HepG2 (cell line): Measurements from ENCODE around the gene ZBTB18. TPM values are rescaled to one million over a fixed set of nuclear protein-coding genes. Genes with fewer than 3 reads are reported as not detected.

Experiments used
- CENPX ChIP-seq: sonication (generic); formaldehyde crosslinking; IDR thresholded peaks from 2 replicates; pipeline ENCODE4 v1.9.0; 2021; ENCODE audit warnings: mild to moderate bottlenecking, missing genetic modification reagents, moderate library complexity
- CHCHD3 ChIP-seq: sonication (generic); formaldehyde crosslinking; IDR thresholded peaks from 2 replicates; pipeline ENCODE4 v1.8.0; 2022; ENCODE audit warnings: mild to moderate bottlenecking, missing genetic modification reagents, moderate library complexity
- GMEB2 ChIP-seq: IDR thresholded peaks from 2 replicates; pipeline ENCODE4 v1.6.1; 2016; ENCODE audit warnings: missing biosample characterization, missing genetic modification reagents, low read depth
- HDAC6 ChIP-seq: fragments of 200-600 bp; sonication (generic); IDR thresholded peaks from 2 replicates; pipeline ENCODE4 v1.7.0; 2017; ENCODE audit warnings: mild to moderate bottlenecking, antibody characterized with exemption, low read length, low read depth
- JUNB ChIP-seq: sonication (generic); formaldehyde crosslinking; IDR thresholded peaks from 2 replicates; pipeline ENCODE4 v1.8.0; 2022; ENCODE audit warnings: missing genetic modification reagents, mild to moderate bottlenecking, borderline replicate concordance
- MBNL3 ChIP-seq: fragments of 250-450 bp; sonication (Bioruptor Pico); conservative IDR thresholded peaks from 2 replicates; pipeline ENCODE4 v1.8.0; 2022; ENCODE audit warnings: mild to moderate bottlenecking, inconsistent platforms
- MIER2 ChIP-seq: IDR thresholded peaks from 2 replicates; pipeline ENCODE4 v1.6.1; 2016; ENCODE audit warnings: missing biosample characterization, missing genetic modification reagents
- NFE2L2 ChIP-seq: fragments of 150-350 bp; IDR thresholded peaks from 2 replicates; pipeline ENCODE4 v1.6.1; 2014; ENCODE audit warnings: low read length
- NR2F6 ChIP-seq, 2 experiments: IDR thresholded peaks; 2 replicates each; pipeline ENCODE4 v1.6.1; 2016; ENCODE audit warnings: antibody characterized with exemption in 1 of 2, mild to moderate bottlenecking in 1 of 2
- PPARG ChIP-seq: conservative IDR thresholded peaks from 2 replicates; pipeline ENCODE4 v1.6.1; 2016; ENCODE audit warnings: missing biosample characterization, missing genetic modification reagents
- RFXAP ChIP-seq: sonication (generic); formaldehyde crosslinking; IDR thresholded peaks from 2 replicates; pipeline ENCODE4 v1.4.0; 2020; ENCODE audit warnings: missing genetic modification reagents, borderline replicate concordance
- SP140L ChIP-seq: sonication (generic); formaldehyde crosslinking; IDR thresholded peaks from 2 replicates; pipeline ENCODE4 v1.4.0; 2020; ENCODE audit warnings: missing genetic modification reagents, borderline replicate concordance
- TAF1 ChIP-seq: sonication (generic); formaldehyde crosslinking; IDR thresholded peaks from 2 replicates; pipeline ENCODE4 v1.4.0; 2020; ENCODE audit warnings: missing genetic modification reagents
- TRIM24 ChIP-seq: sonication (generic); formaldehyde crosslinking; IDR thresholded peaks from 2 replicates; pipeline ENCODE4 v1.8.0; 2022; ENCODE audit warnings: mild to moderate bottlenecking, missing genetic modification reagents
- USF2 ChIP-seq, 2 experiments: sonication (generic) in 1 of 2; formaldehyde crosslinking in 1 of 2; IDR thresholded peaks; 2 replicates each; pipeline versions ENCODE4 v1.5.1 to v1.6.1; 2011 to 2020; ENCODE audit warnings: borderline replicate concordance in 1 of 2, low read depth in 1 of 2, low read length in 1 of 2, mild to moderate bottlenecking in 1 of 2, missing genetic modification reagents in 1 of 2, moderate library complexity in 1 of 2
- ZC3H4 ChIP-seq: sonication (generic); formaldehyde crosslinking; IDR thresholded peaks from 2 replicates; pipeline ENCODE4 v1.4.0; 2020; ENCODE audit warnings: missing genetic modification reagents, borderline replicate concordance
- ZEB1 ChIP-seq: IDR thresholded peaks from 2 replicates; pipeline ENCODE4 v1.6.1; 2012; ENCODE audit warnings: mild to moderate bottlenecking, low read depth, inconsistent platforms; ENCODE audit not compliant: insufficient replicate concordance
- ZMYM4 ChIP-seq: sonication (generic); formaldehyde crosslinking; IDR thresholded peaks from 2 replicates; pipeline ENCODE4 v1.8.1; 2023; ENCODE audit warnings: mild to moderate bottlenecking, missing genetic modification reagents
- ZNF335 ChIP-seq: sonication (generic); formaldehyde crosslinking; IDR thresholded peaks from 2 replicates; pipeline ENCODE4 v1.4.0; 2020; ENCODE audit warnings: missing genetic modification reagents
- ZNF605 ChIP-seq: sonication (generic); formaldehyde crosslinking; IDR thresholded peaks from 2 replicates; pipeline ENCODE4 v1.8.0; 2022; ENCODE audit warnings: mild to moderate bottlenecking, missing genetic modification reagents
- ZNF672 ChIP-seq: sonication (generic); formaldehyde crosslinking; IDR thresholded peaks from 2 replicates; pipeline ENCODE4 v1.8.1; 2022; ENCODE audit warnings: missing genetic modification reagents
- ZNF775 ChIP-seq: sonication (generic); formaldehyde crosslinking; IDR thresholded peaks from 2 replicates; pipeline ENCODE4 v1.4.0; 2020; ENCODE audit warnings: missing genetic modification reagents, mild to moderate bottlenecking, moderate library complexity, borderline replicate concordance
- ZNF776 ChIP-seq: sonication (generic); formaldehyde crosslinking; IDR thresholded peaks from 2 replicates; pipeline ENCODE4 v1.4.0; 2020; ENCODE audit warnings: mild to moderate bottlenecking, missing genetic modification reagents
- polyA plus RNA-seq, 8 experiments: library from polyadenylated mRNA; depleted of rRNA in 3 of 8; stranded (reverse) in 7 of 8; unstranded in 1 of 8; fragments of >200 nt; fragmentation: Illumina TruSeq in 4 of 8; extraction: Trizol in 4 of 8; gene quantifications; 2 replicates each; pipeline versions ENCODE4 v1.2.1 to v1.2.3, GENCODE V29; 2011 to 2016; ENCODE audit warnings: low read depth in 4 of 8, missing spikeins in 1 of 8, mixed read lengths in 1 of 8; ENCODE audit not compliant: insufficient read depth in 1 of 8
- total RNA-seq, 5 experiments: library from RNA; depleted of rRNA; stranded (reverse); fragments of >200 nt; fragmentation: Illumina TruSeq; extraction: Trizol; gene quantifications; 2 replicates each; pipeline ENCODE4 v1.2.3, GENCODE V29; 2016; ENCODE audit warnings: low read depth in 1 of 5
- TF ChIP-seq, protein P1 (sequence below): fragments of 450-650 bp; IDR thresholded peaks from 2 replicates; pipeline ENCODE4 v1.6.1; 2017; ENCODE audit warnings: mild to moderate bottlenecking

The ZBTB18 gene
- total and polyA plus RNA-seq, 2 of the 13 experiments (the other 11 are each of a cell fraction or from before 2014, with no cell fraction given) = 3.1 to 4.3 TPM

DNA sequence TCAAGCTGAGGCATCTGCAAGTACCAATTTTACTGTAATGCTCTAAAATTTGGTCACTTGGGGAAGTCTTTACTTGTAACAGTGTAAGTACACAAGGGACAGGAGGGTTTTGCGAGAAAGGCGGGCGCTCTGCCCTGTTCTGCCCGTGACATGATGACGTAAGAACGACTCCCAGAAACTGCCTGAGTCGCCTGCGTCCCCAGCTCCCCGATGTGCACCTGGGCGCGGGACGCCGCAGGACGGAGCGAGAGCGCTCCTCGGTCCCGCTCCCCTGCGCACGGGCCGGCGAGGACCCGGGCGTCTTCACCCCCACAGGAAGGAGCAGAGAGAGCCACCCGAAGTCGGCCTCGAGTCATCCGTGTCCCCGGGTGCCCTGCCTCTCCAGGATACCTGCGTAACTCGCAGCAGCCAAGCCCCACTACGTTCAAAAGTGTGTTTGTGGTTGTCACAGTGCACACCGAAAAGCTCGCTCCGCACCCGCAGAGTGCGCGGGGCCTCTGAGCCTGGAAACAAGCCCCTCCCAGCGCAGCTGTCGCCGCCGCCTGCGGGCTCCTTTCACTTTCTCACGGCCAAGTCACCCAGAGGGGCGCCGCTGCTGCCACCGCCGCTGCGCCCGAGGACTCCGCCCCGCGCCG, 3.3 kb upstream of the ZBTB18 start (continued):
- no peak for TF ChIP-seq GMEB2 (CRISPR knock-in tag)
- TF ChIP-seq PPARG (CRISPR knock-in tag) = no peak
- TF ChIP-seq ZNF775 (CRISPR knock-in tag) = no peak
- TF ChIP-seq MIER2 (CRISPR knock-in tag) = no peak
- no peak for TF ChIP-seq ZEB1
- TF ChIP-seq NR2F6 (IDR thresholded peaks at IDR 0.05) = no peak
- TF ChIP-seq NR2F6 (CRISPR knock-in tag; IDR thresholded peaks at IDR 0.05) = no peak
- no peak for TF ChIP-seq CHCHD3 (CRISPR knock-in tag)
- TF ChIP-seq, protein P1, sequence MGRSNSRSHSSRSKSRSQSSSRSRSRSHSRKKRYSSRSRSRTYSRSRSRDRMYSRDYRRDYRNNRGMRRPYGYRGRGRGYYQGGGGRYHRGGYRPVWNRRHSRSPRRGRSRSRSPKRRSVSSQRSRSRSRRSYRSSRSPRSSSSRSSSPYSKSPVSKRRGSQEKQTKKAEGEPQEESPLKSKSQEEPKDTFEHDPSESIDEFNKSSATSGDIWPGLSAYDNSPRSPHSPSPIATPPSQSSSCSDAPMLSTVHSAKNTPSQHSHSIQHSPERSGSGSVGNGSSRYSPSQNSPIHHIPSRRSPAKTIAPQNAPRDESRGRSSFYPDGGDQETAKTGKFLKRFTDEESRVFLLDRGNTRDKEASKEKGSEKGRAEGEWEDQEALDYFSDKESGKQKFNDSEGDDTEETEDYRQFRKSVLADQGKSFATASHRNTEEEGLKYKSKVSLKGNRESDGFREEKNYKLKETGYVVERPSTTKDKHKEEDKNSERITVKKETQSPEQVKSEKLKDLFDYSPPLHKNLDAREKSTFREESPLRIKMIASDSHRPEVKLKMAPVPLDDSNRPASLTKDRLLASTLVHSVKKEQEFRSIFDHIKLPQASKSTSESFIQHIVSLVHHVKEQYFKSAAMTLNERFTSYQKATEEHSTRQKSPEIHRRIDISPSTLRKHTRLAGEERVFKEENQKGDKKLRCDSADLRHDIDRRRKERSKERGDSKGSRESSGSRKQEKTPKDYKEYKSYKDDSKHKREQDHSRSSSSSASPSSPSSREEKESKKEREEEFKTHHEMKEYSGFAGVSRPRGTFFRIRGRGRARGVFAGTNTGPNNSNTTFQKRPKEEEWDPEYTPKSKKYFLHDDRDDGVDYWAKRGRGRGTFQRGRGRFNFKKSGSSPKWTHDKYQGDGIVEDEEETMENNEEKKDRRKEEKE = no peak
- TF ChIP-seq CENPX (CRISPR knock-in tag) = no peak
- peak; percentile 28; the same call in 1 of the 2 replicates for TF ChIP-seq ZNF776 (CRISPR knock-in tag)
- no peak for TF ChIP-seq RFXAP
- TF ChIP-seq HDAC6 = no peak
- TF ChIP-seq ZNF672 = no peak
- TF ChIP-seq ZNF335 (CRISPR knock-in tag) = no peak
- 0 out of 2 replicates have a peak, but pooled peaks have one; percentile 59 for TF ChIP-seq ZNF605 (CRISPR knock-in tag)
- peak; percentile 61; the same call in 1 of the 2 replicates for TF ChIP-seq ZMYM4
- no peak for TF ChIP-seq ZC3H4 (CRISPR knock-in tag)
- TF ChIP-seq JUNB (CRISPR knock-in tag) = no peak
- no peak for TF ChIP-seq USF2 (IDR thresholded peaks at IDR 0.05; ENCODE audit: low read depth, low read length)
- no peak for TF ChIP-seq USF2 (CRISPR knock-in tag; IDR thresholded peaks at IDR 0.05; ENCODE audit: borderline replicate concordance)
- no peak for TF ChIP-seq MBNL3 (CRISPR knock-in tag)
- no peak for TF ChIP-seq NFE2L2
- peak; percentile 85 for TF ChIP-seq TAF1 (CRISPR knock-in tag)
- TF ChIP-seq SP140L (CRISPR knock-in tag) = no peak
- TF ChIP-seq TRIM24 = no peak
